ENCODE results near the gene GJA4. TPM values are rescaled to one million over a fixed set of nuclear protein-coding genes. Genes with fewer than 3 reads are reported as not detected.
"Not testable (repeated sequence)": the region's sequence is repeated elsewhere in the genome, so short reads cannot be mapped to it uniquely, and the experiment has no call there.

The GJA4 gene
- total and polyA plus RNA-seq, 2 experiments from 2014 or later: 2.5 to 3.7 TPM

DNA sequence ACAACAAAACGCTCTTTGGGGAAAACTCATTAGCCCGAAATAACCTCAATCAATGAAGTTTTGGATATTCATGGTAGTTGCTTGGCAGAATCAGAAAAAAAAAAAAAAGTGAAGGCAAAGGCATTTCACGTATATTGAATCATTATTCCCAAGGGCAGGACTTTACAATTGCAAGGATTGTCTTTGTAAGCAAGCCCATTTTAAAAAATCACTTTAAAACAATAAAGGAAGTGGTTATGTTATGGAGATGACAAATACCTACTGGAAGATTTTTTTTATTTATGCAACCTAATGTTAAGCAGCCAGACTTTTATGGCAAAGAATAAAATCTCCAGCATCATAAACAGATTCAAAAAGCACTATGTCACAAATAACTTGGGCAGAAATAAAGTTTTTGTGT is 23.9 kb upstream of the GJA4 start:
- Histone ChIP-seq H2AFZ (no peak overlapping the region), H3K36me3 (replicated peaks; ENCODE audit: insufficient read depth, low read depth) (no peaks in the 10 kb centered on the region), H4K20me1 (ENCODE audit: insufficient read depth, poor library complexity, severe bottlenecking) (no peaks in the 10 kb centered on the region), H3K27me3 (no peaks in the 10 kb centered on the region), H3K79me2 (no peaks in the 10 kb centered on the region), H3K27ac (no peak overlapping the region), H3K9me2 (replicated peaks; ENCODE audit: insufficient read depth) (no peaks in the 10 kb centered on the region), H3K9me3 (ENCODE audit: low read depth) (no peaks in the 10 kb centered on the region), H3K4me2 (no peak overlapping the region), H3K4me1 (ENCODE audit: insufficient read depth) (peaks cover 3% of the 10 kb centered on the region), H3K4me3 (no peak overlapping the region)
- TF ChIP-seq, protein P1, sequence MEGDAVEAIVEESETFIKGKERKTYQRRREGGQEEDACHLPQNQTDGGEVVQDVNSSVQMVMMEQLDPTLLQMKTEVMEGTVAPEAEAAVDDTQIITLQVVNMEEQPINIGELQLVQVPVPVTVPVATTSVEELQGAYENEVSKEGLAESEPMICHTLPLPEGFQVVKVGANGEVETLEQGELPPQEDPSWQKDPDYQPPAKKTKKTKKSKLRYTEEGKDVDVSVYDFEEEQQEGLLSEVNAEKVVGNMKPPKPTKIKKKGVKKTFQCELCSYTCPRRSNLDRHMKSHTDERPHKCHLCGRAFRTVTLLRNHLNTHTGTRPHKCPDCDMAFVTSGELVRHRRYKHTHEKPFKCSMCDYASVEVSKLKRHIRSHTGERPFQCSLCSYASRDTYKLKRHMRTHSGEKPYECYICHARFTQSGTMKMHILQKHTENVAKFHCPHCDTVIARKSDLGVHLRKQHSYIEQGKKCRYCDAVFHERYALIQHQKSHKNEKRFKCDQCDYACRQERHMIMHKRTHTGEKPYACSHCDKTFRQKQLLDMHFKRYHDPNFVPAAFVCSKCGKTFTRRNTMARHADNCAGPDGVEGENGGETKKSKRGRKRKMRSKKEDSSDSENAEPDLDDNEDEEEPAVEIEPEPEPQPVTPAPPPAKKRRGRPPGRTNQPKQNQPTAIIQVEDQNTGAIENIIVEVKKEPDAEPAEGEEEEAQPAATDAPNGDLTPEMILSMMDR (IDR thresholded peaks at IDR 0.05; ENCODE audit: poor library complexity): no peak
- no peak for TF ChIP-seq EZH2phosphoT487 (IDR thresholded peaks at IDR 0.05; ENCODE audit: low read depth, severe bottlenecking, unreplicated experiment)
- no peak for TF ChIP-seq EZH2 (IDR thresholded peaks at IDR 0.05; ENCODE audit: borderline replicate concordance)
- WGBS (ENCODE audit: low lambda C conversion rate, missing lambda C conversion rate): 84% methylated on average over 3 of the region's 3 CpGs
- DNase-seq (ENCODE audit: low spot score): no peak

DNA sequence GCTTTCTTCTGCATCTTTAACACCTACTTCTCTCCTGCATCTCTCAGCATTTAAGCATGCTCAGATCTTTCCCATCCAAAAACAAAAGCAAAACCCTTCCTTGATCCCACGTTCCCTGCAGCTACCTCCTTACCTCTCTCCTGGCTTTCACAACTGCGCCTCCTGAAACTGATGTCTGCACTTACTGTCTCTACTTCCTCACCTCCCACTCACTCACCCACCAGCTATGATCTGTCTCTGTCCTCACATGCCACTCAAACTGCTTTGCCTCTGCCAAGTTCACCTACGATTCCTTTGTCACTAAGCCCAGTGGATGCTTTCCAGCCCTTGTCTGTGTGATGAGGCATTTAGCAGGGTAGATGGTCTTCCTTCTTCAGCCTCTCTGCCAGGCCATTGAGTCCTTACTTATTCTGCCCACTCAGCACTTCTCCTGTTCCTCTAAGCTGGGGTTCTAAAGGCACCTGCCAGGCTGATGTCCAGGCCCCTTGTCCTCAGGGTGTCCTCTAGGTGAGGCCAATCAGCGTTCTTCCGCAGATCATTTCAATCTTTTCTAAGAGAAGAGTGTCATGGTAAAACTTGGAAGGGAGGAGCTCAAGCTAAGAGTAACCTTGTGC is 21.8 kb upstream of the GJA4 start:
- Histone ChIP-seq H3K4me2 (no peak overlapping the region), H3K9me3 (ENCODE audit: low read depth) (no peaks in the 10 kb centered on the region), H3K9me2 (replicated peaks; ENCODE audit: insufficient read depth) (no peaks in the 10 kb centered on the region), H3K27ac (no peak overlapping the region), H3K4me1 (ENCODE audit: insufficient read depth) (no peaks in the 10 kb centered on the region), H3K4me3 (no peak overlapping the region), H3K36me3 (replicated peaks; ENCODE audit: insufficient read depth, low read depth) (no peaks in the 10 kb centered on the region), H4K20me1 (ENCODE audit: insufficient read depth, poor library complexity, severe bottlenecking) (no peaks in the 10 kb centered on the region), H3K27me3 (no peaks in the 10 kb centered on the region), H2AFZ (no peak overlapping the region), H3K79me2 (no peaks in the 10 kb centered on the region)
- no peak for TF ChIP-seq EZH2 (IDR thresholded peaks at IDR 0.05; ENCODE audit: borderline replicate concordance)
- TF ChIP-seq EZH2phosphoT487 (IDR thresholded peaks at IDR 0.05; ENCODE audit: low read depth, severe bottlenecking, unreplicated experiment): no peak
- DNase-seq (ENCODE audit: low spot score): no peak
- WGBS (ENCODE audit: low lambda C conversion rate, missing lambda C conversion rate): 84% methylated on average over 5 of the region's 5 CpGs

DNA sequence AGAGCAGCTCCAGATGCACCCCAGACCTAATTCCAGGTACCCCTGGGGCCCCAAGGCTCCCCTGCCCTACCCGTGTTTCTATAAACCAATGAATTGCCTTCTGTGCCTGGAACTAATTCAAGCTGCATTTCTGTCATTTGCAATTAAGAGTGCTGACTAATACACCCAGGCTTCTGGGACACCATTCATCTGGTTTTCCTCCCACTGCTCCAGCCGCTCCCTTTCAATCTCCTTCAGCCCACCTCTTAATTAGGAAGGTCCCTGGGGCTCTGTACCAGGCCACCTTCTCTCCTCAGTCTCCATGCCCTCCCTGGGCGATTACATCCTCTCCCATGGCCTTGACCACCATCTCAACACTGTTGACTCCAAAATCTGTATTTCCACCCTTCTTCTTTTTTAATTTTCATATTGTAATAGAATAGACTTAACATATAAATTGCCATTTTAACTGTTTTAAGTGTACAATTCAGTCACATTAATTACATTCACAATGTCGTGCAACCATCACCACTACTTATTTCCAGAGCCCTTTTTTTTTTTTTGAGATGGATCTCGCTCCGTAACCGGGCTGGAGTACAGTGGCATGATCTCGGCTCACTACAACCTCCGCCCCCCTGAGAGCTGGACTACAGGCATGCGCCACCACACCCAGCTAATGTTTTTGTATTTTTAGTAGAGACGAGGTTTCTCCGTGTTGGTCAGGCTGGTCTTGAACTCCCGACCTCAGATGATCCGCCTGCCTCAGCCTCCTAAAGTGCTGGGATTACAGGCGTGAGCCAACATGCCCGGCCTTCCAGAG is 21.0 kb upstream of the GJA4 start:
- no peaks in the 10 kb centered on the region for H3K9me3 ChIP-seq (ENCODE audit: low read depth)
- no peak for DNase-seq (ENCODE audit: low spot score)
- no peaks in the 10 kb centered on the region for H3K4me1 ChIP-seq (ENCODE audit: insufficient read depth)
- no peak overlapping the region for H3K27ac ChIP-seq
- no peaks in the 10 kb centered on the region for H3K36me3 ChIP-seq (replicated peaks; ENCODE audit: insufficient read depth, low read depth)
- WGBS (ENCODE audit: low lambda C conversion rate, missing lambda C conversion rate): 88% methylated on average over 16 of the region's 16 CpGs
- no peaks in the 10 kb centered on the region for H3K27me3 ChIP-seq
- no peaks in the 10 kb centered on the region for H4K20me1 ChIP-seq (ENCODE audit: insufficient read depth, poor library complexity, severe bottlenecking)
- no peak overlapping the region for H3K4me3 ChIP-seq
- no peak overlapping the region for H2AFZ ChIP-seq
- H3K4me2 ChIP-seq: no peak overlapping the region
- no peaks in the 10 kb centered on the region for H3K79me2 ChIP-seq
- TF ChIP-seq EZH2phosphoT487 (IDR thresholded peaks at IDR 0.05; ENCODE audit: low read depth, severe bottlenecking, unreplicated experiment): no peak
- TF ChIP-seq, protein P1 (IDR thresholded peaks at IDR 0.05; ENCODE audit: poor library complexity): no peak
- TF ChIP-seq EZH2 (IDR thresholded peaks at IDR 0.05; ENCODE audit: borderline replicate concordance): no peak
- H3K9me2 ChIP-seq (replicated peaks; ENCODE audit: insufficient read depth): no peaks in the 10 kb centered on the region

DNA sequence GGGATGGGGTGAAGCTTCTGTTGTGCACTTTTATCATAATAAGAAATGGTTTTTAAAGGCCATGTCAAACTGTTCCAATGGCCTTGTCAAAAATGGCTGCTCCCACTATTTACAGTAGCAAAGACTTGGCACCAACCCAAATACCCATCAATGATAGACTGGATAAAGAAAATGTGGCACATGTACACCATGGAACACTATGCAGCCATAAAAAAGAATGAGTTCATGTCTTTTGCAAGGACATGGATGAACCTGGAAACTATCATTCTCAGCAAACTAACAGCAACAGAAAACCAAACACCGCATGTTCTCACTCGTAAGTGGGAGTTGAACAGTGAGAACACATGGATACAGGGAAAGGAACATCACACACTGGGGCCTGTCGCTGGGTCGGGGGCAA is 19.7 kb upstream of the GJA4 start:
- 94% methylated on average over 4 of the region's 4 CpGs for WGBS (ENCODE audit: low lambda C conversion rate, missing lambda C conversion rate)
- H2AFZ ChIP-seq; H3K79me2 ChIP-seq; H4K20me1 ChIP-seq (ENCODE audit: insufficient read depth, poor library complexity, severe bottlenecking); H3K27ac ChIP-seq; H3K36me3 ChIP-seq (replicated peaks; ENCODE audit: insufficient read depth, low read depth); DNase-seq (ENCODE audit: low spot score); H3K4me3 ChIP-seq; H3K9me3 ChIP-seq (ENCODE audit: low read depth); H3K4me2 ChIP-seq; H3K4me1 ChIP-seq (ENCODE audit: insufficient read depth); H3K9me2 ChIP-seq (replicated peaks; ENCODE audit: insufficient read depth); H3K27me3 ChIP-seq: not testable (repeated sequence)
